Measurements from ENCODE around the gene MRGPRF.

The MRGPRF gene

GRCh38 chr11:68993546-68993945 is 19.5 kb downstream of the MRGPRF start:
- H3K4me3 ChIP-seq (replicated peaks; ENCODE audit: low read depth, low read length): no peak overlapping the region
- no peak for DNase-seq (ENCODE audit: low read depth)
- no peak for TF ChIP-seq CTCF (IDR thresholded peaks at IDR 0.05; ENCODE audit: low read length, missing control alignments)

GRCh38 chr11:68992743-68993255 is 20.2 kb downstream of the MRGPRF start:
- H3K4me3 ChIP-seq (replicated peaks; ENCODE audit: low read depth, low read length): no peak overlapping the region
- no peak for TF ChIP-seq CTCF (IDR thresholded peaks at IDR 0.05; ENCODE audit: low read length, missing control alignments)
- DNase-seq (ENCODE audit: low read depth): no peak

- H3K4me3 ChIP-seq (replicated peaks; ENCODE audit: low read depth, low read length): no peak overlapping the region
- no peak for TF ChIP-seq CTCF (IDR thresholded peaks at IDR 0.05; ENCODE audit: low read length, missing control alignments)
- DNase-seq (ENCODE audit: low read depth): no peak
Measured at GRCh38 chr11:68990995-68991780, 21.9 kb downstream of the MRGPRF start.

GRCh38 chr11:68989936-68990606 is 23.0 kb downstream of the MRGPRF start:
- DNase-seq (ENCODE audit: low read depth): no peak
- TF ChIP-seq CTCF (IDR thresholded peaks at IDR 0.05; ENCODE audit: low read length, missing control alignments): no peak
- H3K4me3 ChIP-seq (replicated peaks; ENCODE audit: low read depth, low read length): no peak overlapping the region

- no peak for DNase-seq (ENCODE audit: low read depth)
- H3K4me3 ChIP-seq (replicated peaks; ENCODE audit: low read depth, low read length): no peak overlapping the region
- no peak for TF ChIP-seq CTCF (IDR thresholded peaks at IDR 0.05; ENCODE audit: low read length, missing control alignments)
Measured at GRCh38 chr11:68988491-68988890, 24.6 kb downstream of the MRGPRF start.

GRCh38 chr11:68987211-68987610 is 25.8 kb downstream of the MRGPRF start:
- no peak for DNase-seq (ENCODE audit: low read depth)
- no peak for TF ChIP-seq CTCF (IDR thresholded peaks at IDR 0.05; ENCODE audit: low read length, missing control alignments)
- no peak overlapping the region for H3K4me3 ChIP-seq (replicated peaks; ENCODE audit: low read depth, low read length)
